ENCODE data around the gene RPL34.

The RPL34 gene

DNA sequence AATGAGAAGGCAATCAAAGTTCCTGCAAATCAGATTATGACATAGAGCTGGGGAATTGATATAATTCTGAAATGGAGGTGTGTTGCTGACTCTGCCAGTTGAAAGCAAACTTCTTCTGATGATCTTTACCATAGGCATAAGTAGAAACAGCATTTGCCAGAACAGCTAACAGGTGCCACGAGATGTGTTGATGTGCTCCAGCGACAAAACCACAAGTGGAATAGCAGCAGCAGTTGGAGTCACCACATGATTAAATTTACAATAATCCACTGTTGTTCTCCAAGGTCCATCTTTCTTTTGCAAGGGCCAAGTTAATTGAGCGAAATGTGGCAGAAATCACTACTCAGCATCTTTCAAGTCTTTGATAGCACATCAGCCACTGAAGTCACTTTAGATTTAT, 26.3 kb downstream of the RPL34 start:
- no peak for DNase-seq (ENCODE audit: insufficient read length, low spot score)
- no peak for FAIRE-seq
- TF ChIP-seq CTCF (IDR thresholded peaks at IDR 0.05; ENCODE audit: insufficient read depth, missing control alignments) = no peak

DNA sequence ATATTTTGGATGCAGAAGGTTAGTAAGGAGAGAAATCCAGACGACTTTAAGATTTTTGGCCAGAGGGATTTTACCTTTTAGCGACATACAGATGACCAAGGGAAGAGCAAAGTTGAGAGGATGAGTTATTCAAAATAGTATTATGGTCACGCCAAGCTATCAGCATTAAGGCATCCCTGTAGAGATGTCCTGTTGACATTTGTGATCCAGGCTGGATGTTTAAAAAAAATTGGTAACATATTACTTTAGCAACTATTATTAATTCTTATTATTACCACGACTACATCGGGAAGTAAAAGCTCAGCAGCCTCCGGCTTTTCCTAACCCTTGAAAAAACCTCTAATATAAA, 29.5 kb downstream of the RPL34 start:
- FAIRE-seq (no peak), DNase-seq (ENCODE audit: insufficient read length, low spot score) (no peak)
- no peak for TF ChIP-seq CTCF (IDR thresholded peaks at IDR 0.05; ENCODE audit: insufficient read depth, missing control alignments)

DNA sequence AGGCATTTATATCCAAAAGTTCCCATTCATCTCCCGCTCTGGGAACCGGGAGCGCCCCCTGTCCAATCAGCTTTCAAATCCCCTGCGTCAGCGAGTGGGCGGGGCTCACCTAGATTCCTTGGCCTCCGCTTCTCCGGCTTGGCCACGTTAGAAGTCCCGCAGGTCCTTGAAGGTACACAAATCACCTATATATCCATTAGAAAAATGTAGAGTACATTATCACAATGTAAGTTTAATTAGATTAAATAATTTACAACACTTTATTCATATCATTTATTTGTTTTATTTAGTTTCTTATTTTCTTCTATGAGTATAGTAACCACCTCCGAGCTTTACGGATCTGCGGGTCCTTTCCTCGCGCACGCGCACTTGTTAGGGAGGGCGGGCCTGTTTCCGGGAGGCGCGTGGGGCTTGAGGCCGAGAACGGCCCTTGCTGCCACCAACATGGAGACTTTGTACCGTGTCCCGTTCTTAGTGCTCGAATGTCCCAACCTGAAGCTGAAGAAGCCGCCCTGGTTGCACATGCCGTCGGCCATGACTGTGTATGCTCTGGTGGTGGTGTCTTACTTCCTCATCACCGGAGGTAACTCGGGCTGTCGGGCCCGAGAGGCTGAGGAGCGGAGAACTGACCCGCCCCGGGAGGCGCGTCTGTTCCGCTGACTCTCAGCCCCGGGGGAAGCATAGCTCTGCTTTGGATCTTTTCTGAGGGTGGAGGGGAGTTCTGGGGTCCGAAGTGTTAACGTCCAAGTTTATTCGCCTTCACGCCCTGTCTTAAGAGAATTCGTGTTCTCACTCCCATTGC, 30.0 kb downstream of the RPL34 start, which contains the start of gene OSTC:
TSS of gene OSTC (plus strand) at position 388 of the 802 bp plus-strand sequence. CDS start at position 445, 57 bp downstream.
- DNase-seq (ENCODE audit: insufficient read length, low spot score) = peak; percentile 45
- no peak for FAIRE-seq
- TF ChIP-seq CTCF (IDR thresholded peaks at IDR 0.05; ENCODE audit: insufficient read depth, missing control alignments) = no peak

DNA sequence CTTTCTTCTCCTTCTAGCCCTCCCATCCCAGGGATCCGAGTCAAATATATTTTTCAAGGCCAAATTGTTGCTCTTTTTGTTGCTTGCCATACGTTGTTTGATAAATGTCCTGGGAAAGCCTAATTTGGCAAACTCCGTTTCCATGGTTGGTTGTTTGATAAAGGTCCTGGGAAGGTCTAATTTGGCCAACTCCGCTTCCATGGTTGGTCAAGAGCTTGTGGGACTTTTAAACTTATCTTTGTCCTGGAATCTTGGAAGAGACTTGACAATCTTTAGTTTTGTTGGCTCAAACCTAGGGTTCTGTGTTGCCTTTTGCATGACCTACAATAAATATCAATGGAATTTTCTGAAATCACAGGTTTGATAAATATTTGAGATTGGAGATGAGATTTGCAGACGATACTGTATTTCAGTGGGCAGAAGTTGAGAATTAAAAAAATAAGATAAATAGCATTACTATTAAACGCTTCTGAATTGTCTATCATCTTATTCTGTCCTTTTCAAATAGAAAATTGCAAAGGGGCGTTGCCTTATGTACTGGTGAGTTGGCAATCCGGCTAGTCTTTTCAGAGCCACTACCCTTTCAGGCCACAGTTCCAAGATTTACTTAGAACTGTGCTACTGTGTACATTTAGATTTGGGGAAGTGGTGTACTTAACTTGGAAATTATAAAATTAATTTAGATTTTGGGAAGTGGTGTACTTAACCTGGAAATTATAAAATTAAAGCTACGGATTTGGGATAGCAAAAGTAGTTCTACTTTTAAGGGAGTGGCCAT, 30.8 kb downstream of the RPL34 start:
- no peak for TF ChIP-seq CTCF (IDR thresholded peaks at IDR 0.05; ENCODE audit: insufficient read depth, missing control alignments)
- peak; percentile 69 for FAIRE-seq
- no peak for DNase-seq (ENCODE audit: insufficient read length, low spot score)

DNA sequence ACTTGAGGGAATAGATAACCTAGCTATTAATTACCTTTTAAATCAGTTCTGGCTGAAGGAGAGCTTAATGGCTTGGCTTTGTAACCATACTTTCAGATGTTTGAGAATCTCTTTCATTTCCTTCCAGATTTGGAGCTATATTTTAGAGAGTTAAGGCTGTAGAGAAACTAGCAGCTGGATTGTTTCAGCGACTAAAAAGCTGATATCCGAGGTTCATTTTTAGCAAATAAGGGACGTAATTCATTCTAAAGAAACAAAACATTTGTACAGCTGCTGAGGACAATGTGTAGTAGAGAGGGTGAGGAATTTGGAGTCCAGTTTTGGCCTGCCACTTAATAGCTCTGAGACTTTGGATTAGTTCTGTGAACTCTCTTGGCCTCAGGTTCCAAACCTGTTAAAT, 42.3 kb downstream of the RPL34 start:
- TF ChIP-seq CTCF (IDR thresholded peaks at IDR 0.05; ENCODE audit: insufficient read depth, missing control alignments) = no peak
- no peak for FAIRE-seq
- no peak for DNase-seq (ENCODE audit: insufficient read length, low spot score)

- DNase-seq (ENCODE audit: insufficient read length, low spot score) = no peak
- TF ChIP-seq CTCF (IDR thresholded peaks at IDR 0.05; ENCODE audit: insufficient read depth, missing control alignments) = no peak
- FAIRE-seq = no peak
These were observed 54.1 kb downstream of the RPL34 start for GRCh38 chr4:108674356-108674977.

Data from D721Med (cell line).